ENCODE results near the gene CLDND2. TPM values are rescaled to one million over a fixed set of nuclear protein-coding genes. Genes with fewer than 3 reads are reported as not detected.

The CLDND2 gene
- total RNA-seq, 2 donors from 2014 or later = not detected

- intact Hi-C loops (cut with DNase I) = no loop called here
- DNase-seq = no peak
- H3K9me3 ChIP-seq = no peaks in the 10 kb centered on the region
- H3K36me3 ChIP-seq (replicated peaks in 1 of 2; ENCODE audit: insufficient read depth in 1 of 2, low read depth in 2 of 2) = no peaks in the 10 kb centered on the region
- peaks cover 22% of the 10 kb centered on the region for H3K4me1 ChIP-seq
- no peak overlapping the region for H3K4me3 ChIP-seq
- H3K27ac ChIP-seq = no peak overlapping the region
- 49 to 68% methylated on average over 7 to 17 of the region's 19 CpGs for WGBS, 2 donors
- TF ChIP-seq, protein P1, sequence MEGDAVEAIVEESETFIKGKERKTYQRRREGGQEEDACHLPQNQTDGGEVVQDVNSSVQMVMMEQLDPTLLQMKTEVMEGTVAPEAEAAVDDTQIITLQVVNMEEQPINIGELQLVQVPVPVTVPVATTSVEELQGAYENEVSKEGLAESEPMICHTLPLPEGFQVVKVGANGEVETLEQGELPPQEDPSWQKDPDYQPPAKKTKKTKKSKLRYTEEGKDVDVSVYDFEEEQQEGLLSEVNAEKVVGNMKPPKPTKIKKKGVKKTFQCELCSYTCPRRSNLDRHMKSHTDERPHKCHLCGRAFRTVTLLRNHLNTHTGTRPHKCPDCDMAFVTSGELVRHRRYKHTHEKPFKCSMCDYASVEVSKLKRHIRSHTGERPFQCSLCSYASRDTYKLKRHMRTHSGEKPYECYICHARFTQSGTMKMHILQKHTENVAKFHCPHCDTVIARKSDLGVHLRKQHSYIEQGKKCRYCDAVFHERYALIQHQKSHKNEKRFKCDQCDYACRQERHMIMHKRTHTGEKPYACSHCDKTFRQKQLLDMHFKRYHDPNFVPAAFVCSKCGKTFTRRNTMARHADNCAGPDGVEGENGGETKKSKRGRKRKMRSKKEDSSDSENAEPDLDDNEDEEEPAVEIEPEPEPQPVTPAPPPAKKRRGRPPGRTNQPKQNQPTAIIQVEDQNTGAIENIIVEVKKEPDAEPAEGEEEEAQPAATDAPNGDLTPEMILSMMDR (IDR thresholded peaks at IDR 0.05) = no peak
- no peak for TF ChIP-seq POLR2A (IDR thresholded peaks at IDR 0.05)
- no peaks in the 10 kb centered on the region for H3K27me3 ChIP-seq
- ATAC-seq = no peak
These were observed 30.8 kb downstream of the CLDND2 start for GRCh38 chr19:51337861-51338562.

DNA sequence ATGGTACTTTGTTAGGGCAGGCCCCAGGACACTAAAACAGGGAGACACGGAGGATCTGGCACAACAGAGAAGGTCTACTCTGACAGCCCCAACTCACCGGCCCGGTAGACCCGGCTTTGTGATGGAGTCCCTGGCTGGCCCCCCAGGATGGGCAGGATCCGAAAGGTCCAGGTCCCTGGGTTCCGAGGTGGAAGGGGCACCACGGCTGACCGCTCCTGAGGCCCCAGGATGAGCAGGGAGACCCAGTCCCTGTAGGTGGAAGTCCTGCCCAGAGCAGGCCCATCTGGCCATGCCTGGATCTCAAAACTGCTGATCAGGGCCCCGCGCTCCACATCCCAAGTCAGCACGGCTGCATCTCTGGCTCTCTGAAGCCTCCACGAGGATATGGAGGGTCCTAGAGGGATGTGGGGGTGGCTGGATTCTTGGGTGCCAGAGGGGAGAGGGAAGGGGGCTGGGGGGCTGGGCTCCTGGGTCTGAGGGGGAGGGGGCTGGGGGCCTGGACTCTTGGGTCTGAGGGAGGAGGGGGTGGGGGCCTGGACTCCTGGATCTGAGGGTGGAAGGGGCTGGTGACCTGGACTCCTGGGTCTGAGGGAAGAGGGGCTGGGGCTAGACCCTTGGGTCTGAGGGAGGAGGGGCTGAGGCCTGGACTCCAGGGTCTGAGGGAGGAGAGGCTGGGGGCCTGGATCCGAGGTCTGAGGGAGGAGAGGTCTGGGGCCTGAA is 31.5 kb downstream of the CLDND2 start:
- H3K36me3 ChIP-seq (replicated peaks in 1 of 2; ENCODE audit: insufficient read depth in 1 of 2, low read depth in 2 of 2) = no peaks in the 10 kb centered on the region
- WGBS, 2 donors = 69 to 86% methylated on average over 1 to 13 of the region's 13 CpGs
- ATAC-seq (no peak), DNase-seq (no peak)
- no peak overlapping the region for H3K4me3 ChIP-seq
- no peaks in the 10 kb centered on the region for H3K27me3 ChIP-seq
- H3K27ac ChIP-seq = no peak overlapping the region
- H3K9me3 ChIP-seq = no peaks in the 10 kb centered on the region
- H3K4me1 ChIP-seq = peaks cover 22% of the 10 kb centered on the region
- TF ChIP-seq, protein P1 (IDR thresholded peaks at IDR 0.05) = no peak
- TF ChIP-seq POLR2A (IDR thresholded peaks at IDR 0.05) = no peak
- intact Hi-C loops (cut with DNase I) = no loop called here

DNA sequence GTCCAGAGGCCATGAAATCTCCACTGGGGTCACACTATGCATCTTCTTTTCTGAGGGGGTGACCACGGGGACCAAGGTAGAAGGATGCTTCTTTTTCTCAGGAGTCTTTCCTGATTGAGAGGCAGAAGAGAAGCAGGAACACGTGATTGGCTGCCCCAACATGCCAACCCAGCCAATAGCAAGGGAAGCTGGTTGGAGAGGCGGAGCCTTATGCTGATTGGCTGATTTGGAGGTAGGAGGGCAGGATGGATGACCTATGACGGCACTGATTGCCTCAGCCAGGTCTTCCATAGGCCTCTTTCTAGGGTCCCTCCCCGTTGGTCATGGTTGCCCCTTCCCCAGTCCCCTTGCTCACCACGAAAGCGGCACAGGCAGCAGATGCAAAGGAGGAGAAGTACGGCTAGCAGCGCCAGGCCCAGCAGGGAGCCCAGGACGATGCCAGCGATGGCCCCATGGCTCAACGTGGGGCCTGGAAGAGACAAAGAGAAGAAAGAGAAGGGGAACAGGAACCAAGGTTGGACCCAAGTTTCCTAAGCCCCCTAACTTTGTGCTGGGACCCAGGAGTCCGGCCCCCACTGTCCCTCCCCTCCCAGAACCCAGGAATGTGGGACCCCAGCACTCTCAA is 34.9 kb downstream of the CLDND2 start:
- DNase-seq (no peak), ATAC-seq (no peak)
- Histone ChIP-seq H3K4me1 (peaks cover 6% of the 10 kb centered on the region), H3K9me3 (no peaks in the 10 kb centered on the region), H3K27me3 (no peaks in the 10 kb centered on the region), H3K27ac (no peak overlapping the region), H3K36me3 (replicated peaks in 1 of 2; ENCODE audit: insufficient read depth in 1 of 2, low read depth in 2 of 2) (no peaks in the 10 kb centered on the region), H3K4me3 (no peak overlapping the region)
- 76 to 84% methylated on average over 12 to 13 of the region's 13 CpGs for WGBS, 2 donors
- intact Hi-C loops (cut with DNase I) = no loop called here
- TF ChIP-seq, protein P1 (IDR thresholded peaks at IDR 0.05) = no peak
- TF ChIP-seq POLR2A (IDR thresholded peaks at IDR 0.05) = no peak

GRCh38 chr19:51331716-51332115 is 37.1 kb downstream of the CLDND2 start:
- Histone ChIP-seq H3K36me3 (replicated peaks in 1 of 2; ENCODE audit: insufficient read depth in 1 of 2, low read depth in 2 of 2) (no peaks in the 10 kb centered on the region), H3K27me3 (peaks cover 0 to 16% of the 10 kb centered on the region in 2 donors), H3K4me1 (peaks cover 8% of the 10 kb centered on the region), H3K4me3 (no peak overlapping the region), H3K27ac (no peak overlapping the region), H3K9me3 (no peaks in the 10 kb centered on the region)
- TF ChIP-seq, protein P1 (IDR thresholded peaks at IDR 0.05) = no peak
- no peak for TF ChIP-seq POLR2A (IDR thresholded peaks at IDR 0.05)
- DNase-seq (no peak), ATAC-seq (no peak)
- intact Hi-C loops (cut with DNase I) = no loop called here
- WGBS, 2 donors = 76 to 79% methylated on average over 6 of the region's 6 CpGs
